AG09309 (cell line): ENCODE measurements around the gene NXN.
"Not testable (repeated sequence)": the region's sequence is repeated elsewhere in the genome, so short reads cannot be mapped to it uniquely, and the experiment has no call there.

ENCODE experiments used
- DNase-seq: peaks from one replicate; pipeline ENCODE4 v3.0.0-alpha.2; 2010; ENCODE audit warnings: low read depth
- H3K4me3 ChIP-seq: 2 replicates; pipeline ENCODE4 v1.5.1; 2011; ENCODE audit warnings: mild to moderate bottlenecking, low read depth, low read length, moderate library complexity; ENCODE audit not compliant: control insufficient read depth
- TF ChIP-seq, protein P1 (sequence below): IDR thresholded peaks from 2 replicates; pipeline ENCODE4 v1.5.1; 2011; ENCODE audit warnings: mild to moderate bottlenecking, low read depth, low read length, inconsistent platforms; ENCODE audit not compliant: insufficient read depth, control insufficient read depth; ENCODE audit errors: missing control alignments

Gene NXN

DNA sequence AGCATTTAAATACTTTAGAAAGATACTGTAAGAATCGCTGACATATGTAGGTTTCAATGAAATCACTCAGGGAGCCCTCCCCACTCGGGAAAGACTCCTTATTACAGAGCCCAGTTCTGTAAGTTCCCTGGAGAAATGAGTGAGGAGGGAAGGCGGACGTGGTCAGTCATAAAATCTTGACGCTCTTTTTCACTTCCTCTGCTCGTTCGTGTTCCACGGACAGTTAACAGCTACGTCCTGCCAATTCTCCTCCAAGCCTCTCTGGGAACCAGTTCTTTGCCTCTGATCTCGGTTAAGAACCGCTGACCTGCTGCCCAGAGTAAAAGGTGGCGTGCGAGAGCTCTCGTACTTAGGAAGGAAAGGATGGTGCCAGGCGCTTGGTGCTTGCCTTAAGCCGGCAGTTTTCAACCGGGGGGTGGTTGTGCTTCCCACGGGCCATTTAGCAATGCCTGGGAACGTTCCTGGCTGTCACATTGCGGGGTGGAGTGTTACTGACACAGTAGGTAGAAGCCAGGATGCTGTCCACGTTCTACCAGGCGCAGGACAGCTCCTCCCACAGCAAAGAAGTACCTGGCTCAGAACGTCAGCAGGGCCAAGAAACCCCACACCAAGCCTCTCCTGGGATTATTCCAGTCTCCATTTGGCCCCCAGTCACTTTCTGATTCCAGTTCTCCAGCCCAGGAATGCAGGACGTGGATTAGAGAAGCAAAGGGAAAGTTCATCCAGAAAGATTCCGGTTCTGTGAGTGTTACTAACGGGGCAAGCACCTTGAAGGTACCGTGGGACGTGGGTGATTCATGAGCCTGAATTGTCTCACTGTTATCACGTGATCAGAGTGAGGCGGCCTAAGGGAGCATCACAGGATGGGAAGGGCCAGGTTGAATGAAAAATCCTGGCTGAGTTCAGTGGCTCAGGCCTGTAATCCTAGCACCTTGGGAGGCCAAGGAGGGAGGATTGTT is 109.7 kb downstream of the NXN start:
- peak; percentile 77 for DNase-seq
- TF ChIP-seq, protein P1, sequence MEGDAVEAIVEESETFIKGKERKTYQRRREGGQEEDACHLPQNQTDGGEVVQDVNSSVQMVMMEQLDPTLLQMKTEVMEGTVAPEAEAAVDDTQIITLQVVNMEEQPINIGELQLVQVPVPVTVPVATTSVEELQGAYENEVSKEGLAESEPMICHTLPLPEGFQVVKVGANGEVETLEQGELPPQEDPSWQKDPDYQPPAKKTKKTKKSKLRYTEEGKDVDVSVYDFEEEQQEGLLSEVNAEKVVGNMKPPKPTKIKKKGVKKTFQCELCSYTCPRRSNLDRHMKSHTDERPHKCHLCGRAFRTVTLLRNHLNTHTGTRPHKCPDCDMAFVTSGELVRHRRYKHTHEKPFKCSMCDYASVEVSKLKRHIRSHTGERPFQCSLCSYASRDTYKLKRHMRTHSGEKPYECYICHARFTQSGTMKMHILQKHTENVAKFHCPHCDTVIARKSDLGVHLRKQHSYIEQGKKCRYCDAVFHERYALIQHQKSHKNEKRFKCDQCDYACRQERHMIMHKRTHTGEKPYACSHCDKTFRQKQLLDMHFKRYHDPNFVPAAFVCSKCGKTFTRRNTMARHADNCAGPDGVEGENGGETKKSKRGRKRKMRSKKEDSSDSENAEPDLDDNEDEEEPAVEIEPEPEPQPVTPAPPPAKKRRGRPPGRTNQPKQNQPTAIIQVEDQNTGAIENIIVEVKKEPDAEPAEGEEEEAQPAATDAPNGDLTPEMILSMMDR: no peak
- peak overlapping the region; percentile 8; the same call in 1 of the 2 replicates for H3K4me3 ChIP-seq

DNA sequence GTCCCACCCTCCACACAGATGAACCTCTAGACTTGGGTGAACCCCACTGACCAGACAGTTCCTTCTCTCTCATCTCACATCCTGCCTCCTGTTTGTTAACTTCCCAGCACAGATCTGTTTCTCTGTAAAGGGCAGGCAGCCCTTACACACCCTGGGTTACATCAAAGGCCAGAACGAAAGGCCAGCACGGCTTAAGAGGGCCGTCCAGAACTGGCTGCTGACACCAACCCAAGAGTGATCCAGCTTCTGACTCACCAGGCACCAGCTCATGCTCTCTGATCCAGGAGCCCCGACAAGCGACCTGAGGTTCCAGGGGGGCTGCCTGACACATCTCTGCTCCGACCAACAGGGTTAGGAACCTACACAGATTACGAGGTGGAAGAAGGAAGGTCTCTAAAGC is 110.5 kb downstream of the NXN start:
- H3K4me3 ChIP-seq: no peak overlapping the region
- TF ChIP-seq, protein P1: no peak
- peak; percentile 47 for DNase-seq

DNA sequence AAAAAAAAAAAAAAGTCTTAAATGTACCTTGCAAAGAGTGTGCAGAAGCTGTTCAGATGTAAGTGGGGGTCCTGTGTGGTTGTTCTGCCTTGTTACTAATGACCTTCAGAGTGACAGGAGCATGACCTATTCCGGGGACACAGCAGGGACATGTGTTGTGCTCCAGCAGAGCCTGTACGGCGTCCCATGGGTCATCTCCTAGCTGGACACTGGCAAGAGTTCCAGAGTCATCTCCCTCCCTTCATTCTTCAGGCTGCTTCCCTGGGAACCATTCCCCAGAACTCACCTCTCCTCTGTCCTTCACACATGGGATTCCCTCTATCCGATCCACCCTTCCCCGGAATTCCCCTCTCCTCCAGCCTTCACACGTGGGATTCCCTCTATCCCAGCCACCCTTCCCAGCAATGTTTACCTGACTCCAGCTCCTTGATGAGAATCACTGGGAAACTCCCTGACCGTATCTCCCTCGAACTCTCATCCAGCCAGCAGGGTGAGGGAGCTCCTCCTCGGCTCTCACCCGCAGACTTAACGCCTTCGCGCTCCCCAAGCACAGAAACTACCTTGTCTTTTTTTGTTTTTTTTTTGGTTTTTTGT is 111.6 kb downstream of the NXN start:
- no peak overlapping the region for H3K4me3 ChIP-seq
- no peak for DNase-seq
- TF ChIP-seq, protein P1: no peak

DNA sequence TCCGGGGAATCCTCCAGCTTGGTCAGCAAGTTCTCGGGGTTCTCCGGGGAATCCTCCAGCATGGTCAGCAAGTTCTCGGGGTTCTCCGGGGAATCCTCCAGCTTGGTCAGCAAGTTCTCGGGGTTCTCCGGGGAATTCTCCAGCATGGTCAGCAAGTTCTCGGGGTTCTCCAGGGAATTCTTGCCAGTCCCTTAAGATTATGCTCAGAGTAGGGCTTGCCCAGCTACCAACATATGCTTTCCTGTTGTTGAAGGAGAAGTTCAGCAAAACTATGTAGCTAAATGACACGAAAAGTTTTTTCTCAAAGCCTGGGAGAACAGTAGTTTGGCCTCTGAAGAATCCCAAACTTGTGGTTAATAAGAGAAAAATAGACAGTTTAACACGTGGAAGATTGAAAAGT is 112.3 kb downstream of the NXN start:
- H3K4me3 ChIP-seq, DNase-seq: not testable (repeated sequence)

DNA sequence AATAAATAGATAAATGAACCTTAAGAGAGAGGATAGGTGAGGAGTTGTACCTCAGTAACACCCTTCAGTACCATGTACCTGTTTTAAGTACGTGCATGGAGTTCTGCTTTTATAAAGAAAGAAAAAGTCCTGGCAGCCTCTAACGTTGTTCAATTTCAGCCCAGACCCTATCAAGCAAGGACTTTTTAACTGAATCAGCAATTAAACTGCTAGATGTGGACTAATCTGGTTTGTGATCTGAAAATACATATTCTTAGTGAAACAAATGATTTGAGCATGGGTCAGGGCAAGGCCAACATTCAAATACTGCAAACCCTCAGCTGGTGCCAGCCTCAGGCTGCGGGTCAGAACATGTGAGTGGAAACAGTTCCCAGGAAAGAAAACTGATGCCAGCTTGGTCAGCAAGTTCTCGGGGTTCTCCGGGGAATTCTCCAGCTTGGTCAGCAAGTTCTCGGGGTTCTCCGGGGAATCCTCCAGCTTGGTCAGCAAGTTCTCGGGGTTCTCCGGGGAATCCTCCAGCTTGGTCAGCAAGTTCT is 112.9 kb downstream of the NXN start:
- DNase-seq: no peak
- no peak overlapping the region for H3K4me3 ChIP-seq
- TF ChIP-seq, protein P1: no peak

DNA sequence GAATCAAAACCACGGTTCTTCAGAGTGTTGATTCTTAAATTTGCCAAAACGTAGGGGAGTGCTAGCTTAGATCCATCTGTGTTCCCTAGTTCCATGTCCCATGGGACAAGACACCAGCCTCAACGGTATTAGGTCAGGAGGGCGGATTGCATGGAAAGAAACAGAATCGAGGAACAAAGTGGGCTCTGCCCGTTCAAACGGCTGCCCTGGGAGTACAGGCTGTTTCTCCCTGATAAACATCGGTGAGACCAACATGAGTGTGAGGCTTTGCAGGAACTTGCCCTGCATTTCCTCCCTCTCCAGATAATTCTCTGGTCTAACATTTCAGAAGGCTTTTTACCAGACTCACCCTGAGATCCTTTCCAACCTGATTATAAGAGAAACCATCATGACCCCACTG is 115.3 kb downstream of the NXN start:
- DNase-seq: no peak
- no peak overlapping the region for H3K4me3 ChIP-seq
- TF ChIP-seq, protein P1: no peak

DNA sequence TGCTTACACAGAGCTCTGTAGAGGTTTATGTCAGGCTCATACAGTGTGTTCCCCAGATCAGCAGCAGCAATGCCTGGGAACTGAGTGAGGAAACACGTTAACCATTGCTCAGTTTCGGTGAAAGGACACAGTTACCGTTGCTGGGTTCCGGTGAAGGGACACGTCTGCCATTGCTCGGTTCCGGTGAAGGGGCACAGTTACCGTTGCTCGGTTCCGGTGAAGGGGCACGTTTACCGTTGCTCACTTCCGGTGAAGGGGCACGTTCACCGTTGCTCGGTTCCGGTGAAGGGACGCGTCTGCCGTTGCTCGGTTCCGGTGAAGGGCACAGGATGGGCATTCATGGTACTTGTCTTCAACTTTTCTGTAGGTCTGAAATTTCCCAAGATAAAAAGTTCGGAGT is 115.7 kb downstream of the NXN start:
- H3K4me3 ChIP-seq: no peak overlapping the region
- TF ChIP-seq, protein P1: no peak
- no peak for DNase-seq
